Measurements from ENCODE around the gene CLPSL2. TPM values are rescaled to one million over a fixed set of nuclear protein-coding genes. Genes with fewer than 3 reads are reported as not detected.

The CLPSL2 gene
- polyA plus RNA-seq, 2 donors: not detected

GRCh38 chr6:35817515-35817914, 41.1 kb downstream of the CLPSL2 start:
- H3K4me1 ChIP-seq (ENCODE audit: control insufficient read depth in 2 of 2, insufficient read depth in 2 of 2, low read length in 1 of 2): no peaks in the 10 kb centered on the region
- no peak overlapping the region for H3K4me3 ChIP-seq (ENCODE audit: low read depth in 1 of 2, low read length in 2 of 2)
- no peak overlapping the region for H3K27ac ChIP-seq (ENCODE audit: low read depth in 2 of 2, low read length in 1 of 2)
- no peaks in the 10 kb centered on the region for H3K9me3 ChIP-seq (ENCODE audit: control insufficient read depth in 2 of 2, insufficient read depth in 1 of 2, low read depth in 1 of 2, low read length in 1 of 2)
- H3K36me3 ChIP-seq (ENCODE audit: control insufficient read depth in 2 of 2, insufficient read depth in 2 of 2, low read length in 1 of 2): no peaks in the 10 kb centered on the region
- peaks cover 0 to 3% of the 10 kb centered on the region in 2 donors for H3K27me3 ChIP-seq (ENCODE audit: control insufficient read depth in 1 of 2, insufficient read depth in 2 of 2, low read length in 2 of 2)

- Histone ChIP-seq H3K4me3 (ENCODE audit: low read depth in 1 of 2, low read length in 2 of 2) (no peak overlapping the region), H3K4me1 (ENCODE audit: control insufficient read depth in 2 of 2, insufficient read depth in 2 of 2, low read length in 1 of 2) (no peaks in the 10 kb centered on the region), H3K27me3 (ENCODE audit: control insufficient read depth in 1 of 2, insufficient read depth in 2 of 2, low read length in 2 of 2) (peaks cover 0 to 3% of the 10 kb centered on the region in 2 donors), H3K36me3 (ENCODE audit: control insufficient read depth in 2 of 2, insufficient read depth in 2 of 2, low read length in 1 of 2) (no peaks in the 10 kb centered on the region), H3K27ac (ENCODE audit: low read depth in 2 of 2, low read length in 1 of 2) (no peak overlapping the region), H3K9me3 (ENCODE audit: control insufficient read depth in 2 of 2, insufficient read depth in 1 of 2, low read depth in 1 of 2, low read length in 1 of 2) (no peaks in the 10 kb centered on the region)
- 90% methylated on average over 2 of the region's 2 CpGs for WGBS, 2 donors
These were observed 47.2 kb downstream of the CLPSL2 start for GRCh38 chr6:35823601-35824000.

DNA sequence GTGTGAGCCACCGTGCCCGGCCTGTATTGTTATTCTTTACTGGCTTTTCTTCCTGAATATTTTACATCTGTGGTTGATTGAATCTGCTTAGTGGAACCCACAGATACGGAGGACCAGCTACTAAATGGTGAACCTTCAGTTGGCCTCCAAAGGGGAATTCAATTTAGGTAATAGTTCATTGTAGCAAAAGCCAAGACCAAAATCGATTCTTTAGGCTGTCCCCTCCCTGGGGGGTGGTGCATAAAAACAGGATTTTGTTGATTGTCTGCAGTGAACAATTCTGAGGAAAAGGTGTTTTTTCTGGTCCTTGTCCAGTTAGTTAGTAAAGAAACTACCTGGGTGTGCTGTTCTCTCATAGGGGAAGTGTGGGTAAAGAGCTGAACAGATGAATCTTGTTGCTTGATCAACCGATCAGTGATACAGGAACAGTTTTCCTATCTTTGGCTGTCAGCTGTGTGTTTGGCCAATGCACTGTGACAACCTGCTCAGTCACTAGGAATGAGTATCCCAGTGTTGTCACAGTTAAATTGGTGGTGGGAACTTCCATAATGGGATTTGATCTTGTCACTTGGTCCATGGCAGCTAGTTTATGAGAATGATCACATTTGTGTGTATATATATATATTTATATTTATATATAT, 48.3 kb downstream of the CLPSL2 start:
- Histone ChIP-seq H3K9me3 (ENCODE audit: control insufficient read depth in 2 of 2, insufficient read depth in 1 of 2, low read depth in 1 of 2, low read length in 1 of 2) (no peaks in the 10 kb centered on the region), H3K36me3 (ENCODE audit: control insufficient read depth in 2 of 2, insufficient read depth in 2 of 2, low read length in 1 of 2) (no peaks in the 10 kb centered on the region), H3K4me1 (ENCODE audit: control insufficient read depth in 2 of 2, insufficient read depth in 2 of 2, low read length in 1 of 2) (no peaks in the 10 kb centered on the region), H3K4me3 (ENCODE audit: low read depth in 1 of 2, low read length in 2 of 2) (no peak overlapping the region), H3K27ac (ENCODE audit: low read depth in 2 of 2, low read length in 1 of 2) (no peak overlapping the region), H3K27me3 (ENCODE audit: control insufficient read depth in 1 of 2, insufficient read depth in 2 of 2, low read length in 2 of 2) (no peaks in the 10 kb centered on the region)
- WGBS, 2 donors: 81 to 84% methylated on average over 5 of the region's 5 CpGs

Other genes starting within 250 kb of the CLPSL2 start
- 10 to 100 TPM; 32.8 to 45.9 TPM for gene FKBP5, start 87.7 kb upstream of the CLPSL2 start, polyA plus RNA-seq
- under 1 TPM; 0.27 to 0.96 TPM for gene ARMC12, start 39.6 kb upstream of the CLPSL2 start, polyA plus RNA-seq
- gene CLPSL1, start 4.4 kb downstream of the CLPSL2 start, polyA plus RNA-seq: not detected
- 1 to 10 TPM in 1 of 2 donors, under 1 TPM in 1; 0.28 to 1.1 TPM for gene CLPS, start 20.7 kb downstream of the CLPSL2 start, polyA plus RNA-seq
- gene LHFPL5, start 28.8 kb downstream of the CLPSL2 start, polyA plus RNA-seq: not detected
- gene SRPK1, start 144.5 kb downstream of the CLPSL2 start, polyA plus RNA-seq: 10 to 100 TPM; 15.2 to 20.2 TPM
- gene SLC26A8, start 248.0 kb downstream of the CLPSL2 start, polyA plus RNA-seq: under 1 TPM in 1 of 2 donors, not detected in 1; 0.04 TPM

Data from esophagus (tissue), 2 donors.